ENCODE data around the gene ESRRG.

Gene ESRRG

GRCh38 chr1:216456682-216457081, 266.5 kb downstream of the ESRRG start:
- H3K4me3 ChIP-seq (ENCODE audit: low read depth, low read length) = no peak overlapping the region
- POLR2A ChIA-PET = no interaction called here
- CTCF ChIA-PET = no interaction called here
- TF ChIP-seq CTCF (IDR thresholded peaks at IDR 0.05; ENCODE audit: insufficient read depth, low read length, missing control alignments) = no peak
- no peak for DNase-seq (ENCODE audit: low read depth, low spot score)

- no peak for TF ChIP-seq CTCF (IDR thresholded peaks at IDR 0.05; ENCODE audit: insufficient read depth, low read length, missing control alignments)
Measured at GRCh38 chr1:216453777-216454176, 269.5 kb downstream of the ESRRG start.

More at GRCh38 chr1:216453777-216454176, 269.5 kb downstream of the ESRRG start:
- no peak for DNase-seq (ENCODE audit: low read depth, low spot score)
- ChIA-PET CTCF (no interaction called here), POLR2A (no interaction called here)
- no peak overlapping the region for H3K4me3 ChIP-seq (ENCODE audit: low read depth, low read length)

All from AG04449 (cell line).